HG02759 (cell line): Measurements from ENCODE around the gene STRADA.

Experiments
- ATAC-seq: cut with Tn5 transposase; IDR thresholded peaks from one replicate; pipeline ENCODE4 v1.9.1; 2021; ENCODE audit warnings: mild to moderate bottlenecking, moderate library complexity; ENCODE audit not compliant: unreplicated experiment

The STRADA gene

GRCh38 chr17:63686138-63686685 lies 55.4 kb downstream of the STRADA start:
- ATAC-seq: no peak

- no peak for ATAC-seq
Observed at GRCh38 chr17:63685578-63685977, 56.0 kb downstream of the STRADA start.

DNA sequence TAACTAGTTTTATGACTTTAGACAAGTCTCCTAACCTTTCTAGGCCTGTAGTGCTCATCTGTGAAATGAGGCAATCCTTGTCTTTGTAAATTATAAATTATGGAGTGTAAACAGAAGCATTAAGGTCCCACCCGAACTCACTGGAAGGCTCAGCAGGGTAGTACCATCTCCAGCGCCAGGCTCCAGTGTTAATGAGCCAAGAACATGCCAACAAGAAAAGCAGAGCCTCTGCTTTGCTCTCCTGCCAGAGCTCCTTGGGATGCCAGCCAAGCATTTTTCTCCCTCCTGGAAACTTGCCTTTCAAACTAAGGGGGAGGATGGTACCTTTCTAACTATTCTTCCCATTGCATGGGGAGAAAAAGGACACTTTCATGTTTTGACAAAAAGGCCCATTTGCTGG lies 56.6 kb downstream of the STRADA start:
- ATAC-seq: no peak

DNA sequence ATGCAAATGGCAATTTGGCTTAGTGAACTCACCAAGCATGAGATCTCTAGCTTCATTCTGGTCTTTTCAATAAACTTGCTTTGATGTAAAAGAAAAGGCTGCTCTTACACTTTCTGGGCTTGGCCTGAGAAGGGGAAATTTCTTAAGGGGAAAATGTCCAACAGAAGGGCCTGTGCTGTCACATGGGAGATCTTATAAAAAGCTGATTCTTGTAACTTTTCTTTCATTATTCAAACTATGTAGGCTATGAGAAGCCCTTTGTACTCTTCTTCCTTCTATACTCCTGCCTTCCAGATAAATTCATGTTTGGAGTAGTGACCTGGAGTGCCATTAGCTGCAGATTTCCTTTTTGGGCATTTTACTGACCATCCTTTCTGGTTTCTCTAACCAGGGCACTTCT lies 58.6 kb downstream of the STRADA start:
- no peak for ATAC-seq

- ATAC-seq: no peak
Observed at GRCh38 chr17:63682441-63682840, 59.2 kb downstream of the STRADA start.

- no peak for ATAC-seq
Observed at GRCh38 chr17:63681530-63681929, 60.1 kb downstream of the STRADA start.

GRCh38 chr17:63680700-63681099 lies 60.9 kb downstream of the STRADA start:
- ATAC-seq: no peak

GRCh38 chr17:63679214-63679613 lies 62.4 kb downstream of the STRADA start:
- no peak for ATAC-seq

GRCh38 chr17:63676584-63676983 lies 65.0 kb downstream of the STRADA start:
- no peak for ATAC-seq

GRCh38 chr17:63675607-63676546 lies 65.7 kb downstream of the STRADA start:
- ATAC-seq: no peak

GRCh38 chr17:63675231-63675606 lies 66.4 kb downstream of the STRADA start:
- no peak for ATAC-seq

DNA sequence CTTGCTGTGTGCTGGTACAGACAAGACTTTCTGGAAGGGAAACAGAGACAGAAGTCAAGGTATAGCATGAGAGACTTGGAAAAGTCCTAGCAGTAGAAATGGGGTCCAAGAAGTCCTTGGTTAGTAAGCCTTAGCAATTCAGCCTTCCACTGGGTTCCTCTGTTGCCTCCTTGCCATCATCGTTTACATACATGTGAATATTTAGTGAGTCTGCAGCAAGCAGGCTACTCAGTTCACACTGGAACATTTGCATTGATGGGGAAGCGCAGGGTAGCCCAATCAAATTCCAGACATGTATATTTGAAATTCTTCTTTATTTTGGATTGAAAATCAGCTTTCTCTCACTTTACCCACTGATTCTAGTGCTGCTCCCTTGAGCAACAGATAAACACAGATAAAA lies 68.7 kb downstream of the STRADA start:
- ATAC-seq: no peak

GRCh38 chr17:63665527-63666214 lies 75.9 kb downstream of the STRADA start:
- peak; percentile 52 for ATAC-seq

GRCh38 chr17:63659850-63660249 lies 81.7 kb downstream of the STRADA start:
- ATAC-seq: no peak

DNA sequence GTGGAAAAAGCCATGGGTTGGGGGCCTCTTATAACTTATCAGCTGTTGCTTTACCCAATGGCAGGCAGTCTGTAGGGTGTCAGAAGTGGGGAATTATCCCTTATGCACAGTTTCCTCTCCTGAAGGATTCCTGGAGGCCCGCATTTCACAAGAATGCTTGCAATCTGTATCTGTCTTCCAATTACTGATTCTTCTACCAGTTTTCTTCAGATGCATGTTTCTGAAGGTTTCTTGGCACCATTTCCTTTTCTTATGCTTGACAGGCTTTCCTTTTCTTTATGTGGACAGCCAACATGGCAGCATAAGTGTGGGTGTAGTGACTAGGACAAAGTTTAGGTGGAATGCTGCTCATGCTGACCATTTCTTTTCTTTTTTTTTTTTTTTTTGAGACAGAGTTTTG lies 83.2 kb downstream of the STRADA start:
- ATAC-seq: no peak

GRCh38 chr17:63657786-63658185 lies 83.8 kb downstream of the STRADA start:
- ATAC-seq: no peak

GRCh38 chr17:63653050-63653449 lies 88.5 kb downstream of the STRADA start:
- ATAC-seq: no peak
